A204.1 (cell line): ENCODE results near the gene SNRPN.
"Not testable (repeated sequence)": the region's sequence is repeated elsewhere in the genome, so short reads cannot be mapped to it uniquely, and the experiment has no call there.

Experiments used
- FAIRE-seq: peaks from 2 replicates; lab custom pipeline; 2012; peaks lifted over from hg19 to GRCh38; lab: Jason Lieb, UNC

The SNRPN gene

DNA sequence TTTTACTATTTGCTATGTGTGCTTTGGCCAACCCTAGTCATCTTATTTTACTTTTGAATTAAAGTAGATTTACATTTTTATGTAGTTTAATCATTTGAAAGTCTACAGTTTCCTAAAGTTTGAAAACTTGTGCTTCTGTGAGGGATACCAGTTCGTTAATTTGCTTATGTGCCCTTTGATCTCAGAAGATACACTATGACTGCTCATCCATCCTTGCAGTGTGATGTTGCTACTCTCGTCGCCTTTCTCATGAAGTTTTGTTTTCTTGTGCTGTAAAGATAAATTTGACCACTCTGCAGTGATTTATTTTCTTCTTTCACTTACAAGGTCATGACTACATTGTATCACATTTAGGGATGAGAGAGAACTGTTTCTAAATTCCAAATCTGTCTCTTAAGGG lies 16.3 kb downstream of the SNRPN start:
- FAIRE-seq: no peak

DNA sequence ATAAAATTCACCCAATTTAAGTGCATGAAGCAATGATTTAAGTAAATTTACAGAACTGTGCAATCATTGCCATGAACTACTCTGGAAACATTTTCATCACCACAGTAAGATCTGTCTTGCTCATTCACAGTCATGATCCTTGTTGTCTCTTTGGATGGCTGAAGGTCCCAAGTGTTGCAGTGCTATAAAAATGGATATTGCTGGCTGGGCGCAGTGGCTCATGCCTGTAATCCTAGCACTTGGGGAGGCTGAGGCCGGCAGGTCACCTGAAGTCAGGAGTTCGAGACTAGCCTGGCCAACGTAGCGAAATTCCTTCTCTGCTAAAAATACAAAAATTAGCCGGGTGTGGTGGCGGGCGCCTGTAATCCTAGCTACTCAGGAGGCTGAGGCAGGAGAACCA lies 17.0 kb downstream of the SNRPN start:
- no peak for FAIRE-seq

DNA sequence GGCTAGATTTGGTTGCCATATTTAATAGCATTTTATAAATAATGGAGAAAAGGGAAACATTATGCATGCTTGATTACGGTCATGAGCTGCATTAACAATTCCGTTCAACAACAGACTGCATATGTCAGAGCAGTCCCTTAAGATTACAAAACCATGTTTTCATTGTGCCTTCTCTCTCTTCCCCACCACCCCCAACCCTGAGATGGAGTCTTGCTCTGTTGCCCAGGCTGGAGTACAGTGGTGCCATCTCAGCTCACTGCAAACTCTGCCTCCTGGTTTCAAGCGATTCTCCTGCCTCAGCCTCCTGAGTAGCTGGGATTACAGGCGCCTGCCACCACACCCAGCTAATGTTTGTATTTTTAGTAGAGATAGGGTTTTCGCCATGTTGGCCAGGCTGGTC lies 17.9 kb downstream of the SNRPN start:
- FAIRE-seq: not testable (repeated sequence)

DNA sequence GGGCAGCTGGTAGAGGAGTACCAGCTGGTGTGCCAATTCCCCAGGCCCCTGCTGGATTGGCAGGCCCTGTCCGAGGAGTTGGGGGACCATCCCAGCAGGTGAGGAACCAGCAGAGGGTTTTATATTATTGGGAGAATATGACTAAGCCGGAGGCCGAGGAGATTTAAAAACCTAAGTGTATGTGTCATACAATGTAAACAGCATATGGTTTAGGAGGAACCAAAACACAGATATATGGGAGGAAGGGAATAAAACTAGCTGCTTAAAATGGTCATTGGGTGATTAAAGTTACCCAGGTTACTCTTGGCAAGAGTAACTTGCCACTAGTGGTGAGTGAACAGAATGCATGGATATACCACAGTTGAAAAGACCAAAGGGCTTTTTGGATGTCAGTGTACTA lies 22.1 kb downstream of the SNRPN start:
- FAIRE-seq: no peak

DNA sequence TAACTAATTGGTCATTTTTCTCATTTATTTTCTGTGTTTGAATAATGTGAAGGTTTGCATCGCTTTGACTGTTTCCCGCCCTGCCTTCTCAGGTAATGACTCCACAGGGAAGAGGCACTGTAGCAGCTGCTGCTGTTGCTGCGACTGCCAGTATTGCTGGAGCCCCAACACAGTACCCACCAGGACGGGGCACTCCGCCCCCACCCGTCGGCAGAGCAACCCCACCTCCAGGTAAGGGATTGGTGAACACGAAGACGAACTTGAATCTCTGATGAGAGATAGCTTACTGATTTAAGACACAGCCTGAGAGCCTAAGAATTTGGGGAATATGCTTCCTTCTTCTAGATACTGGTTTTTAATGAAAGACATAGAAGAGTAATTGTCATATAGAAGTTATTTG lies 22.9 kb downstream of the SNRPN start:
- FAIRE-seq: no peak

DNA sequence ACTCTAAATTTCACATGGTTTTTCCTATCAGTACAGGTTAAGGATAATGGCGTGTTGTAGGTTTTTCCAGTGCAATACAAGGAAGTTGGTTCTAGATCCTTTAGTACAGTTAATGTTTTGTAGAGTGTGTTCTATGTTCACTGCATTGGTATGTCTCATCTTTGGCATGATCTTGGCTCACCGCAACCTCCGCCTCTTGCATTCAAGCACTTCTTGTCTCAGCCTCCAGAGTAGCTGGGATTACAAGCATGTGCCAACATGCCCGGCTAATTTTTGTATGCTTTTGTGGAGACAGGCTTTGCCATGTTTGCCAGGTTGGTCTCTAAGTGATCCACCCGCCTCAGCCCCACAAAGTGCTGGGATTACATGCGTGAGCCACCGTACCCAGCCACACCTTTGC lies 30.4 kb downstream of the SNRPN start:
- no peak for FAIRE-seq

DNA sequence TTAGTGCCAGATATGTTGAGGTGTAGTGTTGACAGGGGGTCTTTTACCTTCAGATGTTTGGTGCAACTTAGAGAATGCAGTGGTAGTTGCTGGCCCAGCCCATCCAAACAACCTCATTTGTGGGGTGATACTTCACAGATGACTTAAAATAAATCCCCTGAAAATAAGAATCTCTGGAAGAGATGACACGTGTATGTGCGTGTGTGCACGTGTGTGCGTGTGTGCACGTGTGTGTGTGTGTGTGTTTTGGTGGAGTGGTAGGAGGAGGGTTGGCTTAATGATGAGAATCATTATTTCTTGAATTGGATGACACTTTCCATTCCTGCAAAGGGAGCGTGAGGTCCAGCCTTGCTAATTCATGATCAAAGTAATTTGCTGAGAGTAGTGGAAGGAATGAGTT lies 31.9 kb downstream of the SNRPN start:
- no peak for FAIRE-seq

DNA sequence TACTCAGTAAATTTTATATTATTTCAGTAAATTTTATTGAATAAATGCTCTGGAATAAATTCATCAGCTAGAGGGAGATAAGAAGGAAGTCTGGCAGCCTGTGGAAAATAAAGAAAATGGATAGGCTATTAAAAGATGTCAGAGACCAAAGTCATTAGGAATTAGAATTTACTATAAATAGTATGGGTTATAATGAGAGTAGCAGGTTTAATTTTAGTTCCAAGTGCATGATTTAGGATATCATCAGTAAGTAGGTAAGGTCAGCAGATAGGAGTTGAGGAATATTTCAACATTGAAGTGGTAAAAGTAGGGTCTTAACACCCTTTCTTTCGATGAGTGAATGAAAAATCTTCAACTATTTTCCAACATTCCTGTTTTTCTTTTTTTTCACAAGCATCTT lies 64.6 kb downstream of the SNRPN start:
- FAIRE-seq: no peak

DNA sequence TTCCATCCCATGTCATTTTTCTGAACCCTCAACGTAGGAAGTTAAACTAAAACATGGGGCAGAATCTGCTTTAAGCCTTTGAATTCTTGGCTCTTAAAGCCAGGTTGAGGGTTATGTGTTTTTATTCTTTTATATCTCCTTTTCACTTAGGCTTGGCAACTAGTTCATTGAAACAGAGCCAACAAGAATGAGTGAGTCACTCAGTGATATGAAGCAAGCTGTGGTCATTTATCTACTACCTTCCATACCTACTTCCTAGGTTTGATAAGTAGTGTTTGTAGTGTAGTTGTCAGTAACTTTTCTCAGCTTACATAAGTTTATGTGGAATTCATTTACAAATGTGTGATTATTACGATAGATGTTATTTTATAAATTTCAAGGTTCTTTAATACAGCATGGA lies 67.4 kb downstream of the SNRPN start:
- FAIRE-seq: no peak
